OCI-LY7 (cell line): ENCODE data around the gene SLC13A5. TPM values are rescaled to one million over a fixed set of nuclear protein-coding genes. Genes with fewer than 3 reads are reported as not detected.
"Not testable (repeated sequence)": the region's sequence is repeated elsewhere in the genome, so short reads cannot be mapped to it uniquely, and the experiment has no call there.

ENCODE experiments used
- BruUV-seq: library from RNA; stranded (reverse); fragments of 400-500 nt; replicated peaks from 2 replicates; lab custom pipeline; 2021; lab: Mats Ljungman, UMichigan
- CTCF ChIA-PET: fragments of 300-600 bp; sonication (Branson Sonifier 250); formaldehyde crosslinking; loops from one replicate; lab custom pipeline; 2022; ENCODE audit warnings: antibody characterized with exemption; ENCODE audit not compliant: unreplicated experiment; lab: Charles Lee
- POLR2A ChIA-PET: fragments of 300-600 bp; sonication (Branson Sonifier 250); formaldehyde crosslinking; loops from one replicate; lab custom pipeline; 2022; ENCODE audit warnings: antibody characterized with exemption; lab: Charles Lee
- DNase-seq: peaks from one replicate; pipeline ENCODE4 v3.0.0-alpha.2; 2015; ENCODE audit warnings: low spot score
- H2AFZ ChIP-seq: fragments of 200-600 bp; sonication (generic), shearing (Covaris generic); 2 replicates; pipeline ENCODE4 v1.6.1; 2014; ENCODE audit warnings: mild to moderate bottlenecking, antibody characterized with exemption, low read length, moderate library complexity
- H3K27ac ChIP-seq: fragments of 200-600 bp; sonication (generic); 2 replicates; pipeline ENCODE4 v1.5.1; 2014; ENCODE audit warnings: mixed run types, low read depth, mild to moderate bottlenecking, moderate library complexity, low read length, inconsistent platforms; ENCODE audit not compliant: poor library complexity, severe bottlenecking
- H3K36me3 ChIP-seq: fragments of 200-600 bp; sonication (generic); 2 replicates; pipeline ENCODE4 v1.6.1; 2014; ENCODE audit warnings: mild to moderate bottlenecking, antibody characterized with exemption, low read length, moderate library complexity, mixed read lengths; ENCODE audit not compliant: insufficient read depth
- H3K4me1 ChIP-seq: fragments of 200-600 bp; sonication (generic); 2 replicates; pipeline ENCODE4 v1.5.1; 2014; ENCODE audit warnings: mild to moderate bottlenecking, low read length; ENCODE audit not compliant: insufficient read depth, poor library complexity, severe bottlenecking
- H3K4me2 ChIP-seq: fragments of 200-600 bp; sonication (generic); 2 replicates; pipeline ENCODE4 v1.6.1; 2014; ENCODE audit warnings: mild to moderate bottlenecking, low read length
- H3K4me3 ChIP-seq: fragments of 200-600 bp; sonication (generic); 2 replicates; pipeline ENCODE4 v1.5.1; 2014; ENCODE audit warnings: mild to moderate bottlenecking, low read depth, low read length; ENCODE audit not compliant: poor library complexity, severe bottlenecking
- H3K79me2 ChIP-seq: fragments of 200-600 bp; sonication (generic); 2 replicates; pipeline ENCODE4 v1.6.1; 2016; ENCODE audit warnings: low read depth, mild to moderate bottlenecking, low read length, moderate library complexity, mixed read lengths; ENCODE audit not compliant: insufficient read depth
- H3K9me2 ChIP-seq: fragments of 200-600 bp; sonication (generic); 2 replicates; pipeline ENCODE4 v1.6.1; 2016; ENCODE audit warnings: mild to moderate bottlenecking, low read length, mixed read lengths; ENCODE audit not compliant: insufficient read depth
- H3K9me3 ChIP-seq: fragments of 200-600 bp; sonication (generic); 2 replicates; pipeline ENCODE4 v1.6.1; 2014; ENCODE audit warnings: mild to moderate bottlenecking, mixed run types, low read length, mixed read lengths
- H4K20me1 ChIP-seq: fragments of 200-600 bp; sonication (generic); 2 replicates; pipeline ENCODE4 v1.6.1; 2014; ENCODE audit warnings: mild to moderate bottlenecking, antibody characterized with exemption, low read length, moderate library complexity, mixed read lengths; ENCODE audit not compliant: insufficient read depth
- EZH2phosphoT487 ChIP-seq: fragments of 200-600 bp; sonication (generic); IDR thresholded peaks from 2 replicates; pipeline ENCODE4 v1.6.1; 2018; ENCODE audit warnings: low read depth, borderline replicate concordance, mild to moderate bottlenecking, mixed run types, antibody characterized with exemption, low read length, moderate library complexity, mixed read lengths
- intact Hi-C: fragments of 100-400 bp; cut with micrococcal nuclease; formaldehyde crosslinking; loops from one replicate; pipeline ENCODE4 v1.10.0; 2022; ENCODE audit not compliant: unreplicated experiment
- total RNA-seq, 2 experiments: library from RNA; depleted of rRNA in 1 of 2; stranded (reverse); fragments of >200 nt in 1 of 2; shearing (Covaris generic) in 1 of 2; gene quantifications; 2 replicates each; pipeline ENCODE4 v1.2.3, GENCODE V29; 2014 to 2022
- TF ChIP-seq, protein P1 (sequence below): fragments of 200-600 bp; sonication (generic); conservative IDR thresholded peaks from 2 replicates; pipeline ENCODE4 v1.5.1; 2014; ENCODE audit warnings: mild to moderate bottlenecking, antibody characterized with exemption, low read length, moderate library complexity, mixed read lengths

The SLC13A5 gene
- total RNA-seq, 2 experiments from 2014 or later, result not detected

DNA sequence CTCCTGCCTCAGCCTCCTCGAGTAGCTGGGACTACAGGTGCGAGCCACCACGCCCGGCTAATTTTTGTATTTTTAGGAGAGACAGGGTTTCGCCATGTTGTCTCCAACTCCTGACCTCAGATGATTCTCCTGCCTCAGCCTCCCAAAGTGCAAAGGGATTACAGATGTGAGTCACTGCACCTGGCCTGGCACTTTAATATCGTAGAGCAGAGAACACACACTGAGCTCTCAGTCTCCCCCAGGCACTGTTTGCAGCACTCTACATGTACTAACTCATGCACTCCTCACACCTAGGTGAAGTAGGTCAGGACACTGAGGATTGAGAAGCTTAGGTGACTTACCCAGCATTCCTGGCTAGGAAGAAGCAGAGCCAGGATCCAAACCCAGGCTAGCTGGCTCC is 46.6 kb downstream of the SLC13A5 start:
- Histone ChIP-seq H3K79me2 (peaks cover 3% of the 10 kb centered on the region; the same call in 1 of the 2 replicates), H3K4me2 (no peak overlapping the region), H2AFZ (no peak overlapping the region), H3K9me3 (no peaks in the 10 kb centered on the region), H4K20me1 (no peaks in the 10 kb centered on the region), H3K36me3 (peaks cover 13% of the 10 kb centered on the region; the same call in 1 of the 2 replicates), H3K4me3 (no peak overlapping the region), H3K4me1 (peaks cover 13% of the 10 kb centered on the region), H3K9me2 (no peaks in the 10 kb centered on the region), H3K27ac (no peak overlapping the region)
- ChIA-PET CTCF (interaction anchor here (0.9 kb wide), 1 partner anchor 338 kb away, joined by 3 read pairs; no protein-coding TSS in a partner anchor), POLR2A (no interaction called here)
- no peak for TF ChIP-seq EZH2phosphoT487
- TF ChIP-seq, protein P1, sequence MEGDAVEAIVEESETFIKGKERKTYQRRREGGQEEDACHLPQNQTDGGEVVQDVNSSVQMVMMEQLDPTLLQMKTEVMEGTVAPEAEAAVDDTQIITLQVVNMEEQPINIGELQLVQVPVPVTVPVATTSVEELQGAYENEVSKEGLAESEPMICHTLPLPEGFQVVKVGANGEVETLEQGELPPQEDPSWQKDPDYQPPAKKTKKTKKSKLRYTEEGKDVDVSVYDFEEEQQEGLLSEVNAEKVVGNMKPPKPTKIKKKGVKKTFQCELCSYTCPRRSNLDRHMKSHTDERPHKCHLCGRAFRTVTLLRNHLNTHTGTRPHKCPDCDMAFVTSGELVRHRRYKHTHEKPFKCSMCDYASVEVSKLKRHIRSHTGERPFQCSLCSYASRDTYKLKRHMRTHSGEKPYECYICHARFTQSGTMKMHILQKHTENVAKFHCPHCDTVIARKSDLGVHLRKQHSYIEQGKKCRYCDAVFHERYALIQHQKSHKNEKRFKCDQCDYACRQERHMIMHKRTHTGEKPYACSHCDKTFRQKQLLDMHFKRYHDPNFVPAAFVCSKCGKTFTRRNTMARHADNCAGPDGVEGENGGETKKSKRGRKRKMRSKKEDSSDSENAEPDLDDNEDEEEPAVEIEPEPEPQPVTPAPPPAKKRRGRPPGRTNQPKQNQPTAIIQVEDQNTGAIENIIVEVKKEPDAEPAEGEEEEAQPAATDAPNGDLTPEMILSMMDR, result no peak
- intact Hi-C loops, result loop anchor here (2.0 kb wide), 1 partner anchor 176 kb away; no protein-coding TSS in a partner anchor
- DNase-seq, result no peak
- BruUV-seq, result no TSS peak

DNA sequence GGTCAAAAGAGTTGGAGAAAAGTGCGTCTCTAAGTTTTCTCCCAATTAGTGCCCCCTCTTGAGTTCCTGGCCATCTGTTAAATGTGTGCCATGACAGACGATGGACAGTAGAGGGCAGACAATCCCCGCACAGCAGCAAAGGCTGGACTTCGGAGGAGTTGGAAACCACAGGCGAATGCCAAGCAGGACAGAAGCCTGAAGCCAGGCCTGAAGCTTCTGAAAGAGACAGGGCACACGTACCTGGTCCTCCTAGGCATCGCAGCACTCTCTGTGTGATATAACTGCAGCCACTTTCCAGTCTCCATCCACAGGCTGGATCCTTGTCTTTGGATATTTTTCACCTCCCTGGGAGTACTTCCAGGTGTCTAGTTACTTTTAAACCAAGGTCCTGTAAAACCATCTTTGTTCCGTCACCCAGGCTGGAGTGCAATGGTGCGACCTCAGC is 47.1 kb downstream of the SLC13A5 start:
- intact Hi-C loops, result loop anchor here (2.0 kb wide), 1 partner anchor 177 kb away; no protein-coding TSS in a partner anchor

DNA sequence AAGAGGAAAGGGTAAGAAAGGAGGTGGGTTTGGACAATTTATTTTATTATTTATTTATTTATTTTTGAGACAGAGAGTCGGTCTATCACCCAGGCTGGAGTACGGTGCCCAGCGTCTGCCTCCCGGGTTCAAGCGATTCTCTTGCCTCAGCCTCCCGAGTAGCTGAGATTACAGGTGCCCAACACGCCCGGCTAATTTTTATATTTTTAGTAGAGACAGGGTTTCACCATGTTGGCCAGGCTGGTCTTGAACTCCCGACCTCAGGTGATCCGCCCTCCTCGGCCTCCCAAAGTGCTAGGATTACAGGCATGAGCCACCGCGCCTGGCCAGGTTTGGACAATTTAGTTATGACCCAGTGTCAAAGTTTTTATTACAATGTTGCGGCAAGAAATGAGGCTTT is 50.0 kb downstream of the SLC13A5 start:
- H4K20me1 ChIP-seq, H3K27ac ChIP-seq, H3K9me3 ChIP-seq, BruUV-seq, H3K9me2 ChIP-seq, H2AFZ ChIP-seq, H3K4me3 ChIP-seq, H3K4me2 ChIP-seq, CTCF ChIA-PET, H3K79me2 ChIP-seq, DNase-seq, intact Hi-C loops, POLR2A ChIA-PET: not testable (repeated sequence)
- Histone ChIP-seq H3K4me1 (peaks cover 39% of the 10 kb centered on the region), H3K36me3 (peaks cover 27% of the 10 kb centered on the region)

More for the DNA sequence above, 47.1 kb downstream of the SLC13A5 start:
- ChIA-PET CTCF (interaction anchor here (0.9 kb wide), 1 partner anchor 338 kb away, joined by 3 read pairs; no protein-coding TSS in a partner anchor), POLR2A (no interaction called here)
- Histone ChIP-seq H3K9me2 (no peaks in the 10 kb centered on the region), H3K79me2 (peaks cover 4% of the 10 kb centered on the region; the same call in 1 of the 2 replicates), H3K4me2 (no peak overlapping the region), H3K27ac (no peak overlapping the region), H4K20me1 (no peaks in the 10 kb centered on the region), H3K9me3 (no peaks in the 10 kb centered on the region), H2AFZ (no peak overlapping the region), H3K4me1 (peaks cover 17% of the 10 kb centered on the region), H3K4me3 (no peak overlapping the region), H3K36me3 (peaks cover 13% of the 10 kb centered on the region; the same call in 1 of the 2 replicates)
- no TSS peak for BruUV-seq
- TF ChIP-seq, protein P1, result peak; percentile 87
- TF ChIP-seq EZH2phosphoT487, result no peak
- DNase-seq, result peak; percentile 61
